ENCODE data around the gene C14orf119.

The C14orf119 gene

GRCh38 chr14:23148591-23149249 is 53.4 kb downstream of the C14orf119 start:
- FAIRE-seq (no peak), DNase-seq (ENCODE audit: insufficient read length) (no peak)
- TF ChIP-seq POLR2A (IDR thresholded peaks at IDR 0.05; ENCODE audit: low read depth, low read length) (no peak), POLR2AphosphoS5 (IDR thresholded peaks at IDR 0.05; ENCODE audit: low read depth, low read length) (no peak), TAF1 (IDR thresholded peaks at IDR 0.05; ENCODE audit: borderline replicate concordance, low read depth, low read length) (no peak)

- no peak for FAIRE-seq
- TF ChIP-seq TAF1 (IDR thresholded peaks at IDR 0.05; ENCODE audit: borderline replicate concordance, low read depth, low read length) (no peak), POLR2A (IDR thresholded peaks at IDR 0.05; ENCODE audit: low read depth, low read length) (no peak), POLR2AphosphoS5 (IDR thresholded peaks at IDR 0.05; ENCODE audit: low read depth, low read length) (no peak)
Observed at GRCh38 chr14:23149745-23150144, 54.4 kb downstream of the C14orf119 start.

More at GRCh38 chr14:23149745-23150144, 54.4 kb downstream of the C14orf119 start:
- no peak for DNase-seq (ENCODE audit: insufficient read length)
